Endothelial cell of umbilical vein (primary cell): ENCODE results near the gene GP5.

Experiments
- POLR2A ChIP-seq: IDR thresholded peaks from 2 replicates; pipeline ENCODE4 v1.6.1; 2012; ENCODE audit warnings: low read depth, mild to moderate bottlenecking, control low read depth, low read length
- POLR2AphosphoS5 ChIP-seq: IDR thresholded peaks from 2 replicates; pipeline ENCODE4 v1.6.1; 2012; ENCODE audit warnings: low read depth, mild to moderate bottlenecking, control low read depth, low read length, moderate library complexity; ENCODE audit not compliant: insufficient read depth
- TF ChIP-seq, protein P1 (sequence below), 2 donors: IDR thresholded peaks; 1 replicate in 1 of 2; 2 replicates in 1 of 2; pipeline ENCODE4 v1.5.1; 2011; ENCODE audit warnings: low read length in 2 of 2, mild to moderate bottlenecking in 2 of 2, moderate library complexity in 2 of 2, control low read depth in 1 of 2, inconsistent platforms in 1 of 2, low read depth in 1 of 2; ENCODE audit not compliant: insufficient read depth in 1 of 2; ENCODE audit errors: extremely low read depth in 1 of 2
- TF ChIP-seq, protein P2 (sequence below): IDR thresholded peaks from 2 replicates; pipeline ENCODE4 v1.6.1; 2011; ENCODE audit not compliant: insufficient read depth, insufficient read length

DNA sequence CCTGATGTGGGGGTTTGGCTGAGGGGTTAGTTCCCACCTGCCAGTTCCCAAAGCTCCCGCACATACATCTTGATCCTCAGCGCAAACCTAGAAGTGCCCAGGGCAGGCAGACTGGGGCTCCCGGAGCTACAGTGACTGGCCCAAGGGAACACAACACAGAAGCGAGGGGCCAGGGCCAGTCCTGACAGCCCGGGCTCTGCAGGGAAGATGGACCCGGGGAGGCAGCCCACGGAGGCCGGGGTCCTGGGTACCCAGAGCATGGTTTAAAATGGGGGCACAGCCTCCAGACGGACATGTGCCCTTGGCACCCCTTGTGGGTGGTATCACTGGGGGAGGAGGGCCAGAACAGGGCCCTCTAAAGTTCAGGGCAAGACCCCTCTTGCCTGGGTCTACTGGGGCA is 53.0 kb downstream of the GP5 start:
- TF ChIP-seq, protein P1, sequence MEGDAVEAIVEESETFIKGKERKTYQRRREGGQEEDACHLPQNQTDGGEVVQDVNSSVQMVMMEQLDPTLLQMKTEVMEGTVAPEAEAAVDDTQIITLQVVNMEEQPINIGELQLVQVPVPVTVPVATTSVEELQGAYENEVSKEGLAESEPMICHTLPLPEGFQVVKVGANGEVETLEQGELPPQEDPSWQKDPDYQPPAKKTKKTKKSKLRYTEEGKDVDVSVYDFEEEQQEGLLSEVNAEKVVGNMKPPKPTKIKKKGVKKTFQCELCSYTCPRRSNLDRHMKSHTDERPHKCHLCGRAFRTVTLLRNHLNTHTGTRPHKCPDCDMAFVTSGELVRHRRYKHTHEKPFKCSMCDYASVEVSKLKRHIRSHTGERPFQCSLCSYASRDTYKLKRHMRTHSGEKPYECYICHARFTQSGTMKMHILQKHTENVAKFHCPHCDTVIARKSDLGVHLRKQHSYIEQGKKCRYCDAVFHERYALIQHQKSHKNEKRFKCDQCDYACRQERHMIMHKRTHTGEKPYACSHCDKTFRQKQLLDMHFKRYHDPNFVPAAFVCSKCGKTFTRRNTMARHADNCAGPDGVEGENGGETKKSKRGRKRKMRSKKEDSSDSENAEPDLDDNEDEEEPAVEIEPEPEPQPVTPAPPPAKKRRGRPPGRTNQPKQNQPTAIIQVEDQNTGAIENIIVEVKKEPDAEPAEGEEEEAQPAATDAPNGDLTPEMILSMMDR (IDR thresholded peaks at IDR 0.05; ENCODE audit: extremely low read depth in 1 of 2, insufficient read depth in 1 of 2, low read depth in 1 of 2, low read length in 2 of 2), result no peak
- TF ChIP-seq, protein P2, sequence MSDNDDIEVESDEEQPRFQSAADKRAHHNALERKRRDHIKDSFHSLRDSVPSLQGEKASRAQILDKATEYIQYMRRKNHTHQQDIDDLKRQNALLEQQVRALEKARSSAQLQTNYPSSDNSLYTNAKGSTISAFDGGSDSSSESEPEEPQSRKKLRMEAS, result no peak
- TF ChIP-seq POLR2AphosphoS5 (no peak), POLR2A (no peak)
